Ishikawa (cell line): ENCODE results near the gene RPL27A.

Experiments
- CEBPB ChIP-seq: IDR thresholded peaks from 2 replicates; pipeline ENCODE4 v1.6.1; 2012
- CREB1 ChIP-seq: IDR thresholded peaks from 2 replicates; pipeline ENCODE4 v1.6.1; 2012; ENCODE audit warnings: low read depth
- EGR1 ChIP-seq: IDR thresholded peaks from 2 replicates; pipeline ENCODE4 v1.6.1; 2012
- EP300 ChIP-seq: IDR thresholded peaks from 2 replicates; pipeline ENCODE4 v1.6.1; 2012; ENCODE audit warnings: borderline replicate concordance
- FOXM1 ChIP-seq: IDR thresholded peaks from 2 replicates; pipeline ENCODE4 v1.6.1; 2012; ENCODE audit warnings: low read depth, borderline replicate concordance
- NFIC ChIP-seq: IDR thresholded peaks from 2 replicates; pipeline ENCODE4 v1.6.1; 2012
- RAD21 ChIP-seq: IDR thresholded peaks from 2 replicates; pipeline ENCODE4 v1.6.1; 2012; ENCODE audit warnings: low read depth
- TAF1 ChIP-seq: IDR thresholded peaks from 2 replicates; pipeline ENCODE4 v1.6.1; 2012; ENCODE audit warnings: low read depth, mild to moderate bottlenecking
- TCF12 ChIP-seq: IDR thresholded peaks from 2 replicates; pipeline ENCODE4 v1.6.1; 2012; ENCODE audit warnings: low read depth
- TEAD4 ChIP-seq: IDR thresholded peaks from 2 replicates; pipeline ENCODE4 v1.6.1; 2012
- YY1 ChIP-seq: IDR thresholded peaks from 2 replicates; pipeline ENCODE4 v1.6.1; 2012; ENCODE audit warnings: low read depth
- ZBTB7A ChIP-seq: IDR thresholded peaks from 2 replicates; pipeline ENCODE4 v1.6.1; 2012; ENCODE audit warnings: low read depth
- TF ChIP-seq, protein P1 (sequence below): IDR thresholded peaks from 2 replicates; pipeline ENCODE4 v1.6.1; 2012
- TF ChIP-seq, protein P2 (sequence below): IDR thresholded peaks from 2 replicates; pipeline ENCODE4 v1.6.1; 2012
- TF ChIP-seq, protein P3 (sequence below): IDR thresholded peaks from 2 replicates; pipeline ENCODE4 v1.6.1; 2012; ENCODE audit warnings: low read depth, mild to moderate bottlenecking

The RPL27A gene

DNA sequence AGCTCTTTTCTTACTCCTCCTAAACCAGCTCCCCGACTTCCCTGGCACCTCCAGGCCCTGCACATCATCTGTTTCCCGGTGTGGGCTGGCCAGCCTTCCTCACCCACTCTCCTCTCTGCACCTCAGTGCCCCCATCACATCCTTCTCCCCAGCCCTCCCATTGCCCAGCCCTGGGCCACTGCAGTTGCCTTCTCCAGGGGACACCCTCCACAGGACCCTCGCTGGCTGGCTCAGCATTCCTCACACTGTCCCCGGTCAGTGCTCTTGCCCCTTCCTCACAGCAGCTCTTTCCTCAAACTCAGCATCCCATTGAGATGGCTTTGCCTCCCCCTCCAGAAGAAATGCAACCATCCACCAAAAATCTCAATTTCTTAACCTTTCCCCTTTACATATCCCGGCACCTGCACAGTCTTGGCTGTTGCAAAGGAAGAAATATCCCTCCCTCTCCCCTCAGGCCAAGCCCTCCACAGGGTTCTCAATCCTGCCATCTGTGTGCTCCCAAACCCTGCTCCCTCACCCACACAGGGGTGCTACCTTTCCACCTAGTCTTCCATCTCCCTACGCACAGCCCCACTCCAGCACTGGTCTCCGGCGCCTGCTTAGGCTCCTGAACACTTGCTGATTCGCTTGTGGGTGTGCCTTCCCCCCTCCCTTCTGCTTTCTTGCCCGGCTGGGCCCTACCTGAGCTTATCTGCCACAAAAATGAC is 19.5 kb downstream of the RPL27A start:
- no peak for TF ChIP-seq ZBTB7A
- no peak for TF ChIP-seq YY1
- no peak for TF ChIP-seq TCF12
- TF ChIP-seq, protein P1, sequence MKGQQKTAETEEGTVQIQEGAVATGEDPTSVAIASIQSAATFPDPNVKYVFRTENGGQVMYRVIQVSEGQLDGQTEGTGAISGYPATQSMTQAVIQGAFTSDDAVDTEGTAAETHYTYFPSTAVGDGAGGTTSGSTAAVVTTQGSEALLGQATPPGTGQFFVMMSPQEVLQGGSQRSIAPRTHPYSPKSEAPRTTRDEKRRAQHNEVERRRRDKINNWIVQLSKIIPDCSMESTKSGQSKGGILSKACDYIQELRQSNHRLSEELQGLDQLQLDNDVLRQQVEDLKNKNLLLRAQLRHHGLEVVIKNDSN, result no peak
- no peak for TF ChIP-seq NFIC
- TF ChIP-seq, protein P2, sequence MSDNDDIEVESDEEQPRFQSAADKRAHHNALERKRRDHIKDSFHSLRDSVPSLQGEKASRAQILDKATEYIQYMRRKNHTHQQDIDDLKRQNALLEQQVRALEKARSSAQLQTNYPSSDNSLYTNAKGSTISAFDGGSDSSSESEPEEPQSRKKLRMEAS, result no peak
- no peak for TF ChIP-seq TEAD4
- no peak for TF ChIP-seq CEBPB
- TF ChIP-seq TAF1, result no peak
- TF ChIP-seq, protein P3, sequence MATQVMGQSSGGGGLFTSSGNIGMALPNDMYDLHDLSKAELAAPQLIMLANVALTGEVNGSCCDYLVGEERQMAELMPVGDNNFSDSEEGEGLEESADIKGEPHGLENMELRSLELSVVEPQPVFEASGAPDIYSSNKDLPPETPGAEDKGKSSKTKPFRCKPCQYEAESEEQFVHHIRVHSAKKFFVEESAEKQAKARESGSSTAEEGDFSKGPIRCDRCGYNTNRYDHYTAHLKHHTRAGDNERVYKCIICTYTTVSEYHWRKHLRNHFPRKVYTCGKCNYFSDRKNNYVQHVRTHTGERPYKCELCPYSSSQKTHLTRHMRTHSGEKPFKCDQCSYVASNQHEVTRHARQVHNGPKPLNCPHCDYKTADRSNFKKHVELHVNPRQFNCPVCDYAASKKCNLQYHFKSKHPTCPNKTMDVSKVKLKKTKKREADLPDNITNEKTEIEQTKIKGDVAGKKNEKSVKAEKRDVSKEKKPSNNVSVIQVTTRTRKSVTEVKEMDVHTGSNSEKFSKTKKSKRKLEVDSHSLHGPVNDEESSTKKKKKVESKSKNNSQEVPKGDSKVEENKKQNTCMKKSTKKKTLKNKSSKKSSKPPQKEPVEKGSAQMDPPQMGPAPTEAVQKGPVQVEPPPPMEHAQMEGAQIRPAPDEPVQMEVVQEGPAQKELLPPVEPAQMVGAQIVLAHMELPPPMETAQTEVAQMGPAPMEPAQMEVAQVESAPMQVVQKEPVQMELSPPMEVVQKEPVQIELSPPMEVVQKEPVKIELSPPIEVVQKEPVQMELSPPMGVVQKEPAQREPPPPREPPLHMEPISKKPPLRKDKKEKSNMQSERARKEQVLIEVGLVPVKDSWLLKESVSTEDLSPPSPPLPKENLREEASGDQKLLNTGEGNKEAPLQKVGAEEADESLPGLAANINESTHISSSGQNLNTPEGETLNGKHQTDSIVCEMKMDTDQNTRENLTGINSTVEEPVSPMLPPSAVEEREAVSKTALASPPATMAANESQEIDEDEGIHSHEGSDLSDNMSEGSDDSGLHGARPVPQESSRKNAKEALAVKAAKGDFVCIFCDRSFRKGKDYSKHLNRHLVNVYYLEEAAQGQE, result no peak
- TF ChIP-seq FOXM1, result no peak
- no peak for TF ChIP-seq EP300

DNA sequence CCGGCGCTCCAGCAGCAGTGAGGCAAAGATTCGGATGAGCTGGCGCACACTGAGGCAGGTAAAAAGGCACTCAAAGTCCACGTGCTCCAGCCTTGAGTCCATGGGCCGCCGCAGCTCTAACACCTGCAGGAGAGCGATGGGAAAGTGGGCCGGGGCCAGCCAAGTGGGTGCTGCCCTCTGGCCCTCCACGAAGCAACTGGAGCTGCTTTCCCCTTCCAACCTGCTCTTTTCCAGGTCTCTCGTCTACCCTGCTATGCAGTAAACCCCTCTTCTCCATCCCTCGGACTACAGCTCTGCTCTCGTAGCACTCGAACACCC is 20.0 kb downstream of the RPL27A start:
- TF ChIP-seq CREB1, result no peak
- TF ChIP-seq, protein P2, result no peak
- TF ChIP-seq, protein P3, result no peak
- TF ChIP-seq NFIC, result no peak
- TF ChIP-seq ZBTB7A, result no peak
- TF ChIP-seq YY1, result no peak
- no peak for TF ChIP-seq FOXM1
- TF ChIP-seq TAF1, result no peak
- no peak for TF ChIP-seq EGR1
- no peak for TF ChIP-seq TCF12
- TF ChIP-seq CEBPB, result no peak
- TF ChIP-seq RAD21, result no peak
- no peak for TF ChIP-seq EP300
- TF ChIP-seq TEAD4, result no peak
- TF ChIP-seq, protein P1, result no peak

DNA sequence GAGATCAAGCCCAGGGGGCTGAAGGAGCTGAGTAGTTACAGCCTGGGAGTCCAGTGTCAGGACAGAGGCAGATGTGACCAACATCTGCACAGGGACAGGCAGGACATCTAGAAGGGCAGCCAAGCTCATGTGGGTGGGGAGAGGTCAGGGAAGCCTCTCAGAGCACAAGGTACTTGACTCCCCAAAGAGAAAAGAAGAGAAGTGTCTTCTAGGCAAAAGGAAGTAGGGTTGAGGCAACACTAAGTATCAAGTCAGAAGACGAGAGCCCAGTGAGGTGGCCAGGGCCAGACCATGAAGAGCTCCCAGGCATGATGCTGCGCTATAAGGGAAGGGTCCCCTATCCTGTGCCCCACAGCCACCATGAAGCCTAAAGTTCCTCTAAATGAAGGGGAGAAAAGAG is 21.5 kb downstream of the RPL27A start:
- no peak for TF ChIP-seq TEAD4
- TF ChIP-seq, protein P3, result no peak
- TF ChIP-seq NFIC, result no peak
- no peak for TF ChIP-seq CEBPB
- TF ChIP-seq, protein P2, result no peak
- TF ChIP-seq FOXM1, result no peak
- no peak for TF ChIP-seq ZBTB7A
- TF ChIP-seq EP300, result no peak

DNA sequence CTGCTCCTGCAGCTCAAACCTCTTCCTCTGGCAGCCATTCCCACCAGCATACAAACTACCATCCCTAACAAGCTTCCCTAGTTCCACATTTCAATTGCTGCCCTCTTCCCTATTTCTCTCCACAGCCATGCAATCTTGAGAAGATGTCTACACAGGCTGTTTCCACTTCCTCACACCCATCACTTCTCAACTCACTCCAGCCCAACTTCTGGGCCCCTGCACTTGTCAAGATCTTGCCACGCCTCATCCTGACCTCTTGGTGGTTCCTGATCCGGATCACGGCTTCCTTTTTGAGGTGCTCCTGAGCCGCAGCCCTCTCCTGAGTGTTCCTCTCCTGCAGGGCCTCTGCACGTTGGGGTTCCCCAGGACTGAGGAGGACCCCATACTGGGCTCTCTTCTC is 22.6 kb downstream of the RPL27A start:
- TF ChIP-seq TEAD4 (no peak), NFIC (no peak), YY1 (no peak), CREB1 (no peak), EP300 (no peak), ZBTB7A (no peak), EGR1 (no peak), TAF1 (no peak), RAD21 (no peak), TCF12 (no peak), CEBPB (no peak)
- TF ChIP-seq, protein P1, result no peak
- TF ChIP-seq, protein P2, result no peak
